ENCODE measurements around the gene FOSB.
A peak's percentile ranks its signal among the peaks of the same experiment; 100 is the strongest.

FOSB gene

DNA sequence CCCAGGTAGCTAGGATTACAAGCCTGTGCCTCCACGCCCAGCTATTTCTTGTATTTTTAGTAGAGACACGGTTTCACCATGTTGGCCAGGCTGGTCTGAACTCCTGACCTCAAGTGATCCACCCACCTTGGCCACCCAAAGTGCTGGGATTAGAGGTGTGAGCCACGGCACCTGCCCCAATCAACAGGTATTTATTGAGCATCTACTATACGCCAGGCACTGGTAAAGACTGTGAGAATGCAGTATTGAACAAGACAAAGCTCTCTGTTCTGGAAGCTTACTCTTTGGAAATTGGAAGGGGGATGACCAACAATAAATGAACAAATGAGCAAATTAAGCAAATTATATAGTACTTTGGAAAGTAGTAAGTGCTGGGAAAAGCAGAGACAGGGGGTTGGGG is 22.7 kb upstream of the FOSB start:
- Histone ChIP-seq H3K9me3 (ENCODE audit: low read depth, low read length) (no peaks in the 10 kb centered on the region), H3K4me3 (no peak overlapping the region), H3K36me3 (ENCODE audit: insufficient read depth, low read length) (no peaks in the 10 kb centered on the region), H3K27ac (no peak overlapping the region), H3K9ac (ENCODE audit: insufficient read length) (no peak overlapping the region)
- no peak for DNase-seq (ENCODE audit: low read depth, low spot score)
- TF ChIP-seq EZH2 (IDR thresholded peaks at IDR 0.05) (no peak), POLR2AphosphoS5 (IDR thresholded peaks at IDR 0.05; ENCODE audit: borderline replicate concordance, low read depth, low read length) (no peak)

- no peak for TF ChIP-seq FOXP2 (optimal IDR thresholded peaks at IDR 0.05; ENCODE audit: control extremely low read depth, extremely low read length, insufficient read depth)
- Histone ChIP-seq H3K27ac (no peak overlapping the region), H3K9me3 (ENCODE audit: low read depth, low read length) (no peaks in the 10 kb centered on the region), H3K9ac (ENCODE audit: insufficient read length) (no peak overlapping the region), H3K4me3 (no peak overlapping the region), H3K36me3 (ENCODE audit: insufficient read depth, low read length) (no peaks in the 10 kb centered on the region)
- no peak for DNase-seq (ENCODE audit: low read depth, low spot score)
Measured at GRCh38 chr19:45446295-45446694, 21.5 kb upstream of the FOSB start.

DNA sequence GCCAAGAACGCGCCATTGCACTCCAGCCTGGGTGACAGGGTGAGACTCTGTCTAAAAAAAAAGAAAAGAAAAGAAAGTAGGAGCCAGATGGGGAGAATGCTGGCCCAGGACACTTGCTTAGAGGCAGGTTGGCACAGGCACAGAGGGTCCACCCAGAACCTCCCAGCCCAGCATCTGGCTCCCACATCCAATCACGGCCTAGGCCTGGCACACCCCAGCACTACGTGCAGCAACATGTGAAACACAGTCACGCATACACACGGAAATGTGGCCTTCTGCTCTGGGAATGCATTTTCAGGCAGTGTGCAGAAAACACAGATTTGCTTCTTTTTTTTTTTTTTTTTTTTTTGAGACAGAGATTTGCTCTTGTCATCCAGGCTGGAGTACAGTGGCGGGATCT is 20.9 kb upstream of the FOSB start:
- no peaks in the 10 kb centered on the region for H3K36me3 ChIP-seq (ENCODE audit: insufficient read depth, low read length)
- DNase-seq (ENCODE audit: low read depth, low spot score): no peak
- no peak overlapping the region for H3K27ac ChIP-seq
- no peak overlapping the region for H3K9ac ChIP-seq (ENCODE audit: insufficient read length)
- H3K9me3 ChIP-seq (ENCODE audit: low read depth, low read length): no peaks in the 10 kb centered on the region
- TF ChIP-seq FOXP2 (optimal IDR thresholded peaks at IDR 0.05; ENCODE audit: control extremely low read depth, extremely low read length, insufficient read depth) (no peak), POLR2AphosphoS5 (IDR thresholded peaks at IDR 0.05; ENCODE audit: borderline replicate concordance, low read depth, low read length) (no peak), EZH2 (IDR thresholded peaks at IDR 0.05) (no peak)
- H3K4me3 ChIP-seq: no peak overlapping the region

- H3K9ac ChIP-seq (ENCODE audit: insufficient read length): no peak overlapping the region
- no peak for DNase-seq (ENCODE audit: low read depth, low spot score)
- no peak overlapping the region for H3K27ac ChIP-seq
- no peak overlapping the region for H3K4me3 ChIP-seq
- no peaks in the 10 kb centered on the region for H3K36me3 ChIP-seq (ENCODE audit: insufficient read depth, low read length)
- no peaks in the 10 kb centered on the region for H3K9me3 ChIP-seq (ENCODE audit: low read depth, low read length)
- TF ChIP-seq EZH2 (IDR thresholded peaks at IDR 0.05) (no peak), POLR2AphosphoS5 (IDR thresholded peaks at IDR 0.05; ENCODE audit: borderline replicate concordance, low read depth, low read length) (no peak), FOXP2 (optimal IDR thresholded peaks at IDR 0.05; ENCODE audit: control extremely low read depth, extremely low read length, insufficient read depth) (no peak)
Measured at GRCh38 chr19:45448425-45448756, 19.4 kb upstream of the FOSB start.

DNA sequence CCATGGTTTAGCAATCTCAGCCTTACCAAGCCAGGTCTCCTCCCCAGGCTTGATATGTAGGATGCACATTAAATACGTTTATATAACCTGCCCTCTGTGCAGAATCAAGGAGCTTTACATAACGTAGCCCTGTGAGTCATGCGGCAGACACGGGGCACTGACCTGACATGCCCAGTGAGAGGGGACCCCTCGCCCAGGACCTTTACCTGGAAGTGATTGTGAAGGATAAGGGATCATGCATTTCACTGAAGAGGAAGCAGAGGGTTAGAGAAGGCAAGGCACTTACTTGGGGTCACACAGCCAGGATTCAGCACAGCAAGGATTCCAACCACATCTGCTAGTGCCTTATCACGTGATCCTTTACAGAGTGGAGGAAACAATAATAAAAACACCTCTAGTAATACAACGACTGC is 18.9 kb upstream of the FOSB start:
- DNase-seq (ENCODE audit: low read depth, low spot score): no peak
- Histone ChIP-seq H3K9me3 (ENCODE audit: low read depth, low read length) (no peaks in the 10 kb centered on the region), H3K9ac (ENCODE audit: insufficient read length) (no peak overlapping the region), H3K27ac (no peak overlapping the region), H3K36me3 (ENCODE audit: insufficient read depth, low read length) (no peaks in the 10 kb centered on the region), H3K4me3 (no peak overlapping the region)
- TF ChIP-seq EZH2 (IDR thresholded peaks at IDR 0.05) (no peak), FOXP2 (optimal IDR thresholded peaks at IDR 0.05; ENCODE audit: control extremely low read depth, extremely low read length, insufficient read depth) (no peak), POLR2AphosphoS5 (IDR thresholded peaks at IDR 0.05; ENCODE audit: borderline replicate concordance, low read depth, low read length) (no peak)

DNA sequence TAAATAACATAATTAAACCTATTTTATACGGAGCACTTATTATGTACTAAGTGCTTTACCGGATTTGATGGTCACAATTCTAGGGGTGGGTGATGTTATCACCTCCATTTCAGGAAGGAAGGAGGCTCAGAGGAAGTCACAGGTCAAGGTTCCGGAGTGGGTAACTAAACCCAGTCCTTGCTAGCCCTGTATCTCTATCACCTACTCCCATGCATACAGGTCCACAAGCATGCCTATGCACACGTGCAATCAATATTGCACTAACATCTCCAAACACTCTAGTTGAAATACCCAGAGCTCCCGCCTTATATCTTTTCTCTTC is 17.8 kb upstream of the FOSB start:
- peak overlapping the region; percentile 84 for H3K4me3 ChIP-seq
- no peak for DNase-seq (ENCODE audit: low read depth, low spot score)
- H3K9me3 ChIP-seq (ENCODE audit: low read depth, low read length): no peaks in the 10 kb centered on the region
- H3K9ac ChIP-seq (ENCODE audit: insufficient read length): no peak overlapping the region
- TF ChIP-seq EZH2 (IDR thresholded peaks at IDR 0.05) (no peak), POLR2AphosphoS5 (IDR thresholded peaks at IDR 0.05; ENCODE audit: borderline replicate concordance, low read depth, low read length) (no peak), FOXP2 (optimal IDR thresholded peaks at IDR 0.05; ENCODE audit: control extremely low read depth, extremely low read length, insufficient read depth) (no peak)
- H3K36me3 ChIP-seq (ENCODE audit: insufficient read depth, low read length): no peaks in the 10 kb centered on the region
- no peak overlapping the region for H3K27ac ChIP-seq

DNA sequence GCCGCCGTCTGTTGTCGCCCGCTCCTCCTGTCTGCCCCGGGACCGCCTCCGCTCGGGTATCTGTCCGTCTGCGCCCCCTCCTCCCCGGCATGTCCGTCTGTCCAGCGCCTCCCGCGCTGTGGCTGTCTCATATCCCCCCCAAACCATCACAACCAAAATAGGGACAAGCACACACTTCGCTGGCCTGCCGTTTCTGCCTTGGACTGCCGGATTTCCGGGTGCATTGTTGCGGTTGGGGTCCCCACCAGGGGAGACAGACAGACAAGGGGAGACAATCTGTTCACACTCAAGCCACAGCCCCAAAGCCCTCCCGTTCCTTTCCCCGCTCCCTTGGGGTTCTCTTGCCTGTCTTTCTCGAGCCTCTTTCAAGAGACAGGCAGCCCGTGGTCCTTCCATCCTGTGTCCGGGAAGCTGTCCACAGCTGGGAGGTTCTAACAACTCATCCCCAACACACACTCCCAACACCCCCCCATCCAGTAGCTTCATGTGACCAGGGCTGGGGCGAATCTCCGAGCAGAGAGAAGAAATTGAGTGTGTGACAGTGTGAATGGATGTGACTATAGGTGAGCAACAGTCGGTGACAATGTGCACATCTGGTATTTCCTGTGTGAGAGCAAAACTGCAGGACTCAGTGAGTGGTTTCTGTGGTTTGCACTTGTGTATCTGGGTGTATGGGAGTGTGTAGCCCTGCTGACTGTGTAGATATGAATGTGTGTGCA is 16.5 kb upstream of the FOSB start:
- no peak for TF ChIP-seq EZH2 (IDR thresholded peaks at IDR 0.05)
- no peak for TF ChIP-seq POLR2AphosphoS5 (IDR thresholded peaks at IDR 0.05; ENCODE audit: borderline replicate concordance, low read depth, low read length)
- TF ChIP-seq FOXP2 (optimal IDR thresholded peaks at IDR 0.05; ENCODE audit: control extremely low read depth, extremely low read length, insufficient read depth): no peak
- no peaks in the 10 kb centered on the region for H3K9me3 ChIP-seq (ENCODE audit: low read depth, low read length)
- no peak for DNase-seq (ENCODE audit: low read depth, low spot score)
- H3K27ac ChIP-seq: no peak overlapping the region
- no peaks in the 10 kb centered on the region for H3K36me3 ChIP-seq (ENCODE audit: insufficient read depth, low read length)
- peak overlapping the region; percentile 84 for H3K4me3 ChIP-seq
- H3K9ac ChIP-seq (ENCODE audit: insufficient read length): no peak overlapping the region

DNA sequence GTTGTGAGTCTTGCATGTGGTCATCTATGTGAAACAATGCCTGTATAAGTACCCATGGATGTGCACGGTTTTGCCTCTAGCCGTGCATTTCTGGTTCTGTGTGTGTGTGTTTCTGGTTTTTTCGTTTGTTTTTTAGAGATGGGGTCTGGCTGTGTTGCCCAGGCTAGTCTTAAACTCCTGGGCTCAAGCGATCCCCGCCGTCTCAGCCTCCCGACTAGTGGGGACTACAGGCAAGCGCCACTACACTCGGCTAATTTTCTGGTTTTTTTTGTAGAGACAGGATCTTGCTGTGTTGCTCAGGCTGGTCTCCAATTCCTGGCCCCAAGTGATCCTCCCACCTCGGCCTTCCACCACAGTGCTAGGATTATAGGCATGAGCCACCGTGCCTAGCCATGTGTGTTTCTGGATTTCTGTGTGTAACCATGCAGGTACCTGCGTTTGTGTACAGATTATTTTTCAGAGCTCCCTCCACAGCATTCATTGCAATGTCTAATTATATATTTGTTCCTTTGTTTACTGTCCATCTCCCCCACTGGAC is 15.9 kb upstream of the FOSB start:
- no peak overlapping the region for H3K27ac ChIP-seq
- TF ChIP-seq EZH2 (IDR thresholded peaks at IDR 0.05): no peak
- no peak for TF ChIP-seq POLR2AphosphoS5 (IDR thresholded peaks at IDR 0.05; ENCODE audit: borderline replicate concordance, low read depth, low read length)
- no peak for TF ChIP-seq FOXP2 (optimal IDR thresholded peaks at IDR 0.05; ENCODE audit: control extremely low read depth, extremely low read length, insufficient read depth)
- DNase-seq (ENCODE audit: low read depth, low spot score): no peak
- no peak overlapping the region for H3K4me3 ChIP-seq
- H3K36me3 ChIP-seq (ENCODE audit: insufficient read depth, low read length): no peaks in the 10 kb centered on the region
- H3K9me3 ChIP-seq (ENCODE audit: low read depth, low read length): no peaks in the 10 kb centered on the region
- no peak overlapping the region for H3K9ac ChIP-seq (ENCODE audit: insufficient read length)
